ENCODE results near the gene XK. TPM values are rescaled to one million over a fixed set of nuclear protein-coding genes. Genes with fewer than 3 reads are reported as not detected.

The XK gene
- total RNA-seq, 1 donor: 0.09 TPM

DNA sequence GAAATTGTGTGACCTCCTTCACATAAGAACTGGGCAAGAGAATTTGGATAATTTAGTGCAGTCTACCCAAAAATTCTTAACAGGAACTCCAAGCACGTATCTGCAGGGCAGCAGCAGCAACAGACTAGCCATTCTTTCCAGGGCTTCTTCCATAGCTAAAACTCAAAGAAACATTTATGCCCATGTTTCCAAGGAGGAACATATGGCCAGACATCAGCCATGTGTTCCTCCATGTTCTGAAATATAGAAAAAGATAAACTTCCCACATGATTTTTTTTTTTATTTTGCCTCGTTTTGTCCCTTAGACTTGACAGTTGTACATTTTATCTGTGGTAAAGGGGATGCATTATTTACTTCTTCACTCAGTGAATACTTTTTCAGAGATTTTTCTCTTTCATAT, 66.7 kb downstream of the XK start:
- H3K4me3 ChIP-seq (ENCODE audit: low read depth, low read length): no peak overlapping the region
- TF ChIP-seq, protein P1, sequence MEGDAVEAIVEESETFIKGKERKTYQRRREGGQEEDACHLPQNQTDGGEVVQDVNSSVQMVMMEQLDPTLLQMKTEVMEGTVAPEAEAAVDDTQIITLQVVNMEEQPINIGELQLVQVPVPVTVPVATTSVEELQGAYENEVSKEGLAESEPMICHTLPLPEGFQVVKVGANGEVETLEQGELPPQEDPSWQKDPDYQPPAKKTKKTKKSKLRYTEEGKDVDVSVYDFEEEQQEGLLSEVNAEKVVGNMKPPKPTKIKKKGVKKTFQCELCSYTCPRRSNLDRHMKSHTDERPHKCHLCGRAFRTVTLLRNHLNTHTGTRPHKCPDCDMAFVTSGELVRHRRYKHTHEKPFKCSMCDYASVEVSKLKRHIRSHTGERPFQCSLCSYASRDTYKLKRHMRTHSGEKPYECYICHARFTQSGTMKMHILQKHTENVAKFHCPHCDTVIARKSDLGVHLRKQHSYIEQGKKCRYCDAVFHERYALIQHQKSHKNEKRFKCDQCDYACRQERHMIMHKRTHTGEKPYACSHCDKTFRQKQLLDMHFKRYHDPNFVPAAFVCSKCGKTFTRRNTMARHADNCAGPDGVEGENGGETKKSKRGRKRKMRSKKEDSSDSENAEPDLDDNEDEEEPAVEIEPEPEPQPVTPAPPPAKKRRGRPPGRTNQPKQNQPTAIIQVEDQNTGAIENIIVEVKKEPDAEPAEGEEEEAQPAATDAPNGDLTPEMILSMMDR (IDR thresholded peaks at IDR 0.05; ENCODE audit: insufficient read depth, low read length): no peak
- DNase-seq (ENCODE audit: low read depth): no peak

DNA sequence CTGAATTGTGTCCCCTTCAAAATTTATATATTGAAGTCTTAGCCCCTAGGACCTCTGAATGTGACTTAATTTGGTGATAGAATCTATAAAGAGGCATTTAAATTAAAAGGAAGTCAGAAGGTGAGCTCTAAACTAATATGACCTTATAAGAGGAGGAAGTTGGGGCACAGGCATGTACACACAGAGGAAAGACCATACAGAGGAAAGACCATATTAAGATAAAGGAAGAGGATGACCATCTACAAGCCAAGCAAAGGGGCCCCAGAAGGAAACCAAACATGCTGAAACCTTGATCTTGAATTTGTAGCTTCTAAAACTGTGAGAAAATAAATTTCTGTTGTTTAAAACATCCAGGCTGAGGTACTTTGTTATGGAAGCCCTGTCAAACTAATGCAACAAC, 67.3 kb downstream of the XK start:
- H3K4me3 ChIP-seq (ENCODE audit: low read depth, low read length): no peak overlapping the region
- no peak for DNase-seq (ENCODE audit: low read depth)
- TF ChIP-seq, protein P1 (IDR thresholded peaks at IDR 0.05; ENCODE audit: insufficient read depth, low read length): no peak

DNA sequence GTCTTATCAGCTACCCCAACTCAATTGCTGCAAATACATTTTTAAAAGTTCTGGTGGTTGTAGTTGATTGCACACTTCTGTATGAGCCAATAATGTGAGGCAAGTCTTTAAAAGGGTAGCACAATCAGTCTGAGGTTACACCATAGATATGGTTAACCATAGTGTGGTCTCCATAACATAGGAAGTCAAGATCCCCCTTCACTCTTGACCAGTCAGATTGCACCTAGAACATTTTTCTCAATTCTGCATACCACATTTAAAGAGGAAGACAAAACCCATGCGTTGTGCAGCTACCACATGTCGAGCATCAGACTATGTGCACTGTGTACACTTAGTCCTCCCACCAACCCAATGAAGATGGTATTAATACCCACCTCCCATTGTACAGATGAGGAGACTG, 67.8 kb downstream of the XK start:
- no peak for DNase-seq (ENCODE audit: low read depth)
- TF ChIP-seq, protein P1 (IDR thresholded peaks at IDR 0.05; ENCODE audit: insufficient read depth, low read length): no peak
- H3K4me3 ChIP-seq (ENCODE audit: low read depth, low read length): no peak overlapping the region

DNA sequence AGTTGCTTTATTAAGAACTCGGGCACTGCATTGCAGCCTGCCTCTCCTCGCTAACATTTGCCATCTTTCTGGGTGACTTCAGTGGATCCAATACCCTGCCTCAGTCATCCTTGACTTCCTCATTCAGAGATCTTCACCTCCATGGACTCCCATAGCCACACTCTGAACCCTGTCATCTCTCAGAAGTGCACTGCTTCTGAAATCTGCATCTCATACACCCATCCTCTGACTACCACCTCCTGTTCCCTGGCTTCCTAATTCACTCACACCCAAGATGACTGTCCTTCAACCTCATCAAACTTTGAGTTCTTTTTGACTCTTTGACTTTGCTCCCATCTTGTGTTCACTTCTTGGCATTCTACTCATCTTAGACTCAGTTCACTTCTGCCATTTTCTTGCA, 68.9 kb downstream of the XK start:
- H3K4me3 ChIP-seq (ENCODE audit: low read depth, low read length): no peak overlapping the region
- no peak for DNase-seq (ENCODE audit: low read depth)
- TF ChIP-seq, protein P1 (IDR thresholded peaks at IDR 0.05; ENCODE audit: insufficient read depth, low read length): no peak

DNA sequence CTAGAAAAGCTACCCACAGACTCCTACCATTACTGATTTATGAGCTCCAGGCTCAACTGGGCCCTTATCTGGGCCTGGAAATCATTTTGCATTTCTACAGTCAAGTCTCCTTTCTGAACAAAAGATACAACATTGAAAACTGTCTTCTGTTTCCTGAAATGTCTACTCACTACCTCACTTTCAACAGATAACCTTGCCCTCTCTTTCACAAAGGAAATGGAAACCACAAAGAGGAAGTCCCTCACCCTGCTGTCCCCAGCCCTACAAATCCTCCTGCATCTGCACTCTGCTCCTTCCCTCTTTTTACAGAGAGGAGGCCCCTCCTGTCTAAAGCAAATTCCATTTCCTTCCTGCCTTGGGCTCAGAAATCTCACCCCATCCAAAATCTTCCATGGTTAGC, 69.4 kb downstream of the XK start:
- no peak overlapping the region for H3K4me3 ChIP-seq (ENCODE audit: low read depth, low read length)
- TF ChIP-seq, protein P1 (IDR thresholded peaks at IDR 0.05; ENCODE audit: insufficient read depth, low read length): no peak
- DNase-seq (ENCODE audit: low read depth): no peak

DNA sequence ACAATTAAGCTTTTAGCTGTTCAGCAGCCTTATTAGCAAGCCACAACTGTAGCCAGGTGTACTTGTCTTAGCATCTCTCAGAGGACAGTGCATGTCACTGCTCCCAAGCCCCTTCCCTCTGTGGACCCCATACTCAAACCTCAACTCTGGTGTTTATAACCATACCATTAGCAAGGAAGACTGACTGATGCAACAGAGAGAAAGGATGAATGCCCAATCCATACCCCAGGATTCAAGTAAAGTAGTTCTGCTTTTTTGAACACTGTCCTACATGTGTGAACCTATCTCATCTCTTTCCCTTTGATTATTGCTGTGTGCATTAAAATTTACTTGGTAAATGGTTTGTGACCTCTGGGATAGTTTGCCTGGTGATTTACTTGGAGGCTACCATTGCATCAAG, 71.5 kb downstream of the XK start:
- DNase-seq (ENCODE audit: low read depth): no peak
- no peak overlapping the region for H3K4me3 ChIP-seq (ENCODE audit: low read depth, low read length)
- TF ChIP-seq, protein P1 (IDR thresholded peaks at IDR 0.05; ENCODE audit: insufficient read depth, low read length): no peak

DNA sequence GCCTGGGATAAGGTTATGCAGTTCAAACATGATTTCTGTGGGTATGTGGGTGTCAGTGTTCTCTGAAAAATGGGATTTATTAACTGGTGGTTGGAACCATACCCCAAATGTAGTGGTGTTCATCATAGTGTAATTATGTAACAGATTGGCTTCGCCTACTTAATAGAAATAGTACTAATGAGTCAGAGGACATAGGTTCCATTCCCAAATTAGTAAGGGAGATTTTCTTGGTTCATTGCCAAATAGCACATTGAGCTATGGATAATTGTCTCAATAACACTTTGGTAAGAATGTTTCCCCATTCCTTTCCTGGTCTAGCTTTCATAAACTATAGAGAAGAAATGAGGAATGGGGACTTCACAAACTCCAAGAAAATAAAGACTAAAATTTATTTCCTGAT, 73.8 kb downstream of the XK start:
- TF ChIP-seq, protein P1 (IDR thresholded peaks at IDR 0.05; ENCODE audit: insufficient read depth, low read length): no peak
- no peak for DNase-seq (ENCODE audit: low read depth)
- no peak overlapping the region for H3K4me3 ChIP-seq (ENCODE audit: low read depth, low read length)
